HUES48 (cell line): ENCODE results near the gene RBM27.
"Not testable (repeated sequence)": the region's sequence is repeated elsewhere in the genome, so short reads cannot be mapped to it uniquely, and the experiment has no call there.

Experiments
- H3K27ac ChIP-seq: one replicate; pipeline ENCODE4 v1.7.0; 2013; ENCODE audit warnings: low read depth, low read length, inconsistent platforms
- H3K27me3 ChIP-seq: 2 replicates; pipeline ENCODE4 v1.6.1; 2013; ENCODE audit warnings: mild to moderate bottlenecking, low read length; ENCODE audit not compliant: control insufficient read depth, insufficient read depth
- H3K36me3 ChIP-seq: 2 replicates; pipeline ENCODE4 v1.6.1; 2013; ENCODE audit warnings: low read length; ENCODE audit not compliant: control insufficient read depth, insufficient read depth
- H3K4me1 ChIP-seq: 2 replicates; pipeline ENCODE4 v1.6.1; 2013; ENCODE audit warnings: mild to moderate bottlenecking, low read length; ENCODE audit not compliant: control insufficient read depth, insufficient read depth
- H3K4me3 ChIP-seq: 2 replicates; pipeline ENCODE4 v1.5.1; 2013; ENCODE audit warnings: mild to moderate bottlenecking, low read depth, low read length
- H3K9ac ChIP-seq: 2 replicates; pipeline ENCODE4 v1.6.1; 2013; ENCODE audit warnings: mild to moderate bottlenecking, low read depth, low read length, moderate library complexity
- H3K9me3 ChIP-seq: 2 replicates; pipeline ENCODE4 v1.6.1; 2013; ENCODE audit warnings: low read length; ENCODE audit not compliant: control insufficient read depth, insufficient read depth

Gene RBM27

GRCh38 chr5:146203011-146203871 lies at the start of gene RBM27:
TSS of gene RBM27 (plus strand) at chr5:146203605. CDS start at chr5:146203766, 161 bp downstream.
- Histone ChIP-seq H3K36me3 (no peaks in the 10 kb centered on the region), H3K27me3 (no peaks in the 10 kb centered on the region), H3K4me3 (peak within 1 kb of the TSS; percentile 71), H3K4me1 (peaks cover 3% of the 10 kb centered on the region; the same call in 1 of the 2 replicates), H3K27ac (peak within 1 kb of the TSS; percentile 95), H3K9me3 (no peaks in the 10 kb centered on the region), H3K9ac (peak within 1 kb of the TSS; percentile 70)

DNA sequence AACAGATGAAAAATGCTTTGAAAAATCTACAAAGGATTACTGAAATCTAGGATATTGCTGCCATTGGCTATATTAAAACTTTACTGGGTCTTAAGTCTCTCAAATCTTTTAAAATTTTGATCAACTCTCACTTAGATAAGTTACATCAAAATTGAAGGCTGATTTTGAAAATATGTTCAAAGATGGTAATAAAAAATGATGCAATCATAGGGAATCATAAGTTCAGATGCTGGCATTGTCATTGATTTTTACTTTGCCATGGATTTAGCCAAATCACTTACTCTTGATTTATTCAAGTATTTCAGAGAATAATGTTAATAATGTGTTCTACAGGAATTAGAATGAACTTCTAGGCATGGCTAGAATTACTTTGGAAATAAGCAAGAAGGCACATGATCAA lies 45.1 kb upstream of the RBM27 start:
- no peak overlapping the region for H3K9ac ChIP-seq
- no peaks in the 10 kb centered on the region for H3K4me1 ChIP-seq
- H3K4me3 ChIP-seq, result no peak overlapping the region
- no peak overlapping the region for H3K27ac ChIP-seq
- H3K27me3 ChIP-seq, result no peaks in the 10 kb centered on the region
- H3K36me3 ChIP-seq, result peaks cover 100% of the 10 kb centered on the region
- H3K9me3 ChIP-seq, result no peaks in the 10 kb centered on the region

DNA sequence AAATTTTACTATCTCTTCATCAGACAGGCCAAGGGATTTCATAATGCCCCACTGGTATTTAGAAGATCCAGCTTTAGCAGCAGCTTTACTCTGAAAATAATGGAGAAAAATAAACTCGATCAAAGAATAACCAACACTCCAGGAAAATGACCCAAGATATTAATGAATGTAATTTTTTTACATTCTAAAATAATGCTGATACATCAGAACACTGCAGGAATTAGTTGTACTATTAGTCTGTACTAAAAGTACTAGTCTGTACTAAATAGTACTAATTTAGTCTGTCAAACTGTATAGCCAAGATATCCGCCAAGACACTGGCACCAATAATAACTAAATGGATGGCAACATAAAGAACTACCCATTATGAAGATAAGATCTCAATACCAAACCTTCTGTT lies 39.0 kb upstream of the RBM27 start:
- Histone ChIP-seq H3K9ac (no peak overlapping the region), H3K27ac (no peak overlapping the region), H3K27me3 (no peaks in the 10 kb centered on the region), H3K9me3 (no peaks in the 10 kb centered on the region), H3K4me3 (no peak overlapping the region), H3K4me1 (no peaks in the 10 kb centered on the region), H3K36me3 (peaks cover 98% of the 10 kb centered on the region)

DNA sequence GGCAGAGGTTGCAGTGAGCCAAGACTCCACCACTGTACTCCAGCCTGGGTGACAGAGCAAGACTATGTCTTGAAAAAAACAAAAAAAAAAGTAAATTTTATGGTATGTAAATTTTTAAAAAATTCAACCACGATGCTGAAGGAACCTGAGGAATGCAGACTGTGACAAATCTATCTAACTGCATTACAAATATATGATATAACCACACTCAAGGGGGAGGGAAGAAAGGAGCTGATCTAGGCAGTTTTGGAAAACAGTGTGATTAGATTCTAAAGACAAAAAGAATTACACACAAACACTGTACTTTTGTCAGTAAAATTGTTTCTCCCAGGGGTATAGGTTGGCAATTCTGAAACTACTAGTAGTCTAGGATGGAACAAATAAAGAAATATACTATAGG lies 37.9 kb upstream of the RBM27 start:
- H3K4me1 ChIP-seq, result no peaks in the 10 kb centered on the region

GRCh38 chr5:146165903-146166302 lies 37.5 kb upstream of the RBM27 start:
- Histone ChIP-seq H3K27ac (no peak overlapping the region), H3K4me3 (no peak overlapping the region), H3K9me3 (no peaks in the 10 kb centered on the region), H3K4me1 (no peaks in the 10 kb centered on the region), H3K9ac (no peak overlapping the region), H3K27me3 (no peaks in the 10 kb centered on the region), H3K36me3 (peaks cover 97% of the 10 kb centered on the region)

More for the DNA sequence above, 37.9 kb upstream of the RBM27 start:
- Histone ChIP-seq H3K4me3 (no peak overlapping the region), H3K27me3 (no peaks in the 10 kb centered on the region), H3K9ac (no peak overlapping the region), H3K27ac (no peak overlapping the region), H3K36me3 (peaks cover 97% of the 10 kb centered on the region), H3K9me3 (no peaks in the 10 kb centered on the region)

- H3K4me3 ChIP-seq, result no peak overlapping the region
- peaks cover 96% of the 10 kb centered on the region for H3K36me3 ChIP-seq
- no peaks in the 10 kb centered on the region for H3K27me3 ChIP-seq
- H3K27ac ChIP-seq, result no peak overlapping the region
- H3K9ac ChIP-seq, result no peak overlapping the region
- H3K4me1 ChIP-seq, result no peaks in the 10 kb centered on the region
- no peaks in the 10 kb centered on the region for H3K9me3 ChIP-seq
These were observed 34.3 kb upstream of the RBM27 start for GRCh38 chr5:146169076-146169475.

GRCh38 chr5:146173049-146173448 lies 30.4 kb upstream of the RBM27 start:
- H3K27me3 ChIP-seq, H3K4me3 ChIP-seq, H3K9me3 ChIP-seq, H3K27ac ChIP-seq, H3K4me1 ChIP-seq, H3K9ac ChIP-seq: not testable (repeated sequence)
- peaks cover 90% of the 10 kb centered on the region for H3K36me3 ChIP-seq

- H3K9ac ChIP-seq, result no peak overlapping the region
- H3K27me3 ChIP-seq, result no peaks in the 10 kb centered on the region
- H3K27ac ChIP-seq, result no peak overlapping the region
- H3K9me3 ChIP-seq, result no peaks in the 10 kb centered on the region
- no peak overlapping the region for H3K4me3 ChIP-seq
- no peaks in the 10 kb centered on the region for H3K4me1 ChIP-seq
- H3K36me3 ChIP-seq, result peaks cover 85% of the 10 kb centered on the region
These were observed 29.8 kb upstream of the RBM27 start for GRCh38 chr5:146173597-146173996.

- Histone ChIP-seq H3K9ac (no peak overlapping the region), H3K36me3 (peaks cover 70% of the 10 kb centered on the region), H3K27ac (no peak overlapping the region), H3K4me3 (no peak overlapping the region), H3K27me3 (no peaks in the 10 kb centered on the region), H3K4me1 (peaks cover 9% of the 10 kb centered on the region; the same call in 1 of the 2 replicates), H3K9me3 (no peaks in the 10 kb centered on the region)
These were observed 26.6 kb upstream of the RBM27 start for GRCh38 chr5:146176805-146177204.

GRCh38 chr5:146179696-146180095 lies 23.7 kb upstream of the RBM27 start:
- Histone ChIP-seq H3K4me3 (no peak overlapping the region), H3K9ac (no peak overlapping the region), H3K36me3 (peaks cover 44% of the 10 kb centered on the region), H3K27ac (no peak overlapping the region), H3K27me3 (no peaks in the 10 kb centered on the region), H3K9me3 (no peaks in the 10 kb centered on the region), H3K4me1 (peaks cover 9% of the 10 kb centered on the region; the same call in 1 of the 2 replicates)

DNA sequence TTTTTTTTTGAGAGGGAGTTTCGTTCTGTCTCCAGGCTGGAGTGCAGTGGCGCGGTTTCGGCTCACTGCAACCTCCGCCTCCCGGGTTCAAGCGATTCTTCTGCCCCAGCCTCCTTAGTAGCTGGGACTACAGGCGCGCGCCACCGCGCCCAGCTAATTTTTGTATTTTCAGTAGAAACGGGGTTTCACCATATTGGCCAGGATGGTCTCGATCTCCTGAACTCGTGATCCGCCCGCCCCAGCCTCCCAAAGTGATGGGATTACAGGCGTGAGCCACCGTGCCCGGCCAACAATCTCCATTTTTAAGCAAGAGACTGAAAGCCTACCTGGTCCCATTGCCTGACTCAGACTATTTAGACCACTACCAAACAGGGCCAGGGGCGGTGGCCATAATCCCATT lies 20.0 kb upstream of the RBM27 start:
- H3K9ac ChIP-seq, H3K4me1 ChIP-seq, H3K27ac ChIP-seq, H3K9me3 ChIP-seq, H3K27me3 ChIP-seq: not testable (repeated sequence)
- Histone ChIP-seq H3K36me3 (peaks cover 18% of the 10 kb centered on the region), H3K4me3 (peak overlapping the region; percentile 71; the same call in 1 of the 2 replicates)
